D721Med (cell line): ENCODE results near the gene FBXO10.

Experiments
- DNase-seq: peaks from one replicate; pipeline ENCODE4 v3.0.0; 2011; ENCODE audit warnings: low spot score; ENCODE audit not compliant: insufficient read length
- FAIRE-seq: peaks from 2 replicates; lab custom pipeline; 2011; peaks lifted over from hg19 to GRCh38; lab: Jason Lieb, UNC
- TF ChIP-seq, protein P1 (sequence below): IDR thresholded peaks from 2 replicates; pipeline ENCODE4 v1.5.1; 2012; ENCODE audit warnings: mild to moderate bottlenecking, control low read depth; ENCODE audit not compliant: insufficient read depth; ENCODE audit errors: missing control alignments

FBXO10 gene

DNA sequence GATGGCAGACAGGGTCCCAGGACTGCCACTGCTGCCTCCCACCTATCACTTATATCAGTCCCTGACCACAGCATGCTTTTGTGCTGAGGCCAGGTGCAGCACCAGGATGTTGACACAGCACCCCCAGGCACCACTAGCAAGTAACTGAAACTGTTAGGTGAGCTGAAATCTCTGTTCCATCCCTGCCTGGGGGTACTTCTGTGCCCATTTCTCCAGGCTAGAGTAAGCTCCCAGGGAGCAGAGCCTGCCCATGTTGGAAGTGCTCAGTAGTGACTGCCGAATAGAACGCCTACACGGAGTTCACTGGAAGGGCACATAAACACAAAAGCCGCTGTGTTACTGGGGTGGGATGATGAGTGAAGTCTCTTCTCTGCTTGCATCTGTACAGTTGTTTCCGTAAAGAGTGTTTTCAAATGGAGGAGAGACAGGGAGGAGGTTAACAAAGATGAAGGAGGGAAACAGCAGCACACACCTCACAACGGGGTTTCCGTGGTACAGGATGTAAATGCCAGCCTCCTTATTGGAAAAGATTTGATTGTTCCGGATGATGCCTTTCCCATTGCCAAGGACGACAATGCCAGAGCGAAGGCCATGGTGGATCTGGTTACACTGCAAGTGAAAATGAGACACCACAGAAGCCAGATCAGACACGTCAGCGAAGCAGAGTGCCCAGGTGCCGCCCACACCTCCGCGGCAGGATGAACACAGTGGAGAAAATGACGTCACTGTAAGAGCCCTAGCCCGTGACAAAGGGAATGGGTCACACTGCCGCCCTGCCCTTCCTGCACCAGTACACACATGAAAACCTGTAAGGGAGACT lies 47.3 kb downstream of the FBXO10 start:
- TF ChIP-seq, protein P1, sequence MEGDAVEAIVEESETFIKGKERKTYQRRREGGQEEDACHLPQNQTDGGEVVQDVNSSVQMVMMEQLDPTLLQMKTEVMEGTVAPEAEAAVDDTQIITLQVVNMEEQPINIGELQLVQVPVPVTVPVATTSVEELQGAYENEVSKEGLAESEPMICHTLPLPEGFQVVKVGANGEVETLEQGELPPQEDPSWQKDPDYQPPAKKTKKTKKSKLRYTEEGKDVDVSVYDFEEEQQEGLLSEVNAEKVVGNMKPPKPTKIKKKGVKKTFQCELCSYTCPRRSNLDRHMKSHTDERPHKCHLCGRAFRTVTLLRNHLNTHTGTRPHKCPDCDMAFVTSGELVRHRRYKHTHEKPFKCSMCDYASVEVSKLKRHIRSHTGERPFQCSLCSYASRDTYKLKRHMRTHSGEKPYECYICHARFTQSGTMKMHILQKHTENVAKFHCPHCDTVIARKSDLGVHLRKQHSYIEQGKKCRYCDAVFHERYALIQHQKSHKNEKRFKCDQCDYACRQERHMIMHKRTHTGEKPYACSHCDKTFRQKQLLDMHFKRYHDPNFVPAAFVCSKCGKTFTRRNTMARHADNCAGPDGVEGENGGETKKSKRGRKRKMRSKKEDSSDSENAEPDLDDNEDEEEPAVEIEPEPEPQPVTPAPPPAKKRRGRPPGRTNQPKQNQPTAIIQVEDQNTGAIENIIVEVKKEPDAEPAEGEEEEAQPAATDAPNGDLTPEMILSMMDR, result no peak
- DNase-seq, result no peak
- FAIRE-seq, result no peak

DNA sequence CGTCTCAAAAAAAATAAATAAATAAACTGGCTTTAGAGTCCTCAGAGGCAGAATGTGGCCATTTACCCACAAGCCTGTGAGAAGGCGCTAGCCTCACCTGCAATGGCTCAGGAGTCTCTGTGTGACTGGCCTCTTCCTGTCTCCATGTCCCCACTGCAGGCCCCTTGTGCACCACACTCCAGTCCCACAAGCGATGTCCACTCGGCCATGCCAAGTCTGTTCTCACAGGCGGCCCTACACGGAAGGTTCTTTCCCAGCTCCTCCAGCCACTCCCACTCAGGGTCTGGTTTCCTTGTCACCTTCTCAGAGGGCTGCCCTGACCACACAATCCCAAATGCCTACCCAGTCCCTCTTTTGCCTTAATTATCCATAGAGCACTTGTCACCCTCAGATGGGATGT lies 52.3 kb downstream of the FBXO10 start:
- FAIRE-seq (no peak), DNase-seq (no peak)
- TF ChIP-seq, protein P1, result no peak

DNA sequence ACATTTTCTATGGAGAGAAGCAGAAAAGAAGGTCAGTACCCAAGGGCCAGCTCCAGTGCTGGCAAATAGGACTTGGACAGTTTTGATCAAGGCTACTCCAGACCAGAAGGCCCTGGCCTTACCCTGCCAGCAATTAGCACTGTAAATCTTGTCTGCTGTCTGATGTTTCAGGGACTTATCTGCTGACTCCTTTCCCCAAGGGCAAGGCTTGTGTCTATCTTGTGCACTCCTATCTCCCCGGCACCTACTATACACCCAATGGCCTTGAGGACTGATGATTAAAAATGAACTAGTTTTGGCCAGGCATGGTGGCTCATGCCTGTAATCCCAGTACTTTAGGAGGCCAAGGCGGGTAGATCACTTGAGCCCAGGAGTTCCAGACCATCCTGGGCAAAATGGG lies 53.2 kb downstream of the FBXO10 start:
- TF ChIP-seq, protein P1, result no peak

DNA sequence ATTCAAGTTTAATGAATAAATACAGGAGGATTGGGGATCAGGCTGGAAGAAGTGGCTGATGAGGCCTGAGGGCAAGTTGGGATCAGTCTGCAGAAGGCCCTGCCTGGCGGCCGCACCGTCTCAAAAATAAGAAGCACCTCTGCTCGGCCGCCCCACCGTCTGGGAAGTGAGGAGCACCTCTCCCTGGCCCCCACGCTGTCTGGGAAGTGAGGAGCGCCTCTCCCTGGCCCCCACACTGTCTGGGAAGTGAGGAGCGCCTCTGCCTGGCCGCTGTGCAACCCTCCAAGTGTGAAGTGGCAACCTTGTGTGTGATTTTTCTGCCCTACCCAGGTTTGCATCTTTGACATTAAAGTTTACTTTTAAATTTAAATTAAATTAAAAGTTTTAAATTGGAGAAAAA lies 55.1 kb downstream of the FBXO10 start:
- TF ChIP-seq, protein P1, result no peak
- no peak for FAIRE-seq

More for the DNA sequence above, 53.2 kb downstream of the FBXO10 start:
- DNase-seq (no peak), FAIRE-seq (no peak)

DNA sequence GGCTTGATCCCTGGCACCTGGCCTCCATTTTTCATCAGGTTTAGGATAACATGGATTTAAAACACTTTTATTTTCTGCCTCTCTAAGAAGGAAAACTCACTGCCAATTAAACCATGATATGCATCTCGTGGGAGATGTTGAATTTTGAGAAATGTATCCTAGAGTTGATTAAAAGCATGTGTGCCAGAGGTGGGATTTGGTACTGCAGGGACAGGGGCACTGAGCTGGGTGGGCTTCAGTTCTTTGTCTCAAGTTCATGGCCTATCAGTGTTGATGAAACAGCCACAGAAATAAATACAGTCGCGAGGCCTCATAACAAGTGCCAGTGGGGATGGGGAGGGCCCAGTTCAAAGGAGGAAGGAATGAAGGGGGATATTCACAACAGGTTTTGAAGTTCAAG lies 55.5 kb downstream of the FBXO10 start:
- TF ChIP-seq, protein P1, result no peak
- FAIRE-seq, result no peak
- DNase-seq, result no peak

More for the DNA sequence above, 55.1 kb downstream of the FBXO10 start:
- no peak for DNase-seq

DNA sequence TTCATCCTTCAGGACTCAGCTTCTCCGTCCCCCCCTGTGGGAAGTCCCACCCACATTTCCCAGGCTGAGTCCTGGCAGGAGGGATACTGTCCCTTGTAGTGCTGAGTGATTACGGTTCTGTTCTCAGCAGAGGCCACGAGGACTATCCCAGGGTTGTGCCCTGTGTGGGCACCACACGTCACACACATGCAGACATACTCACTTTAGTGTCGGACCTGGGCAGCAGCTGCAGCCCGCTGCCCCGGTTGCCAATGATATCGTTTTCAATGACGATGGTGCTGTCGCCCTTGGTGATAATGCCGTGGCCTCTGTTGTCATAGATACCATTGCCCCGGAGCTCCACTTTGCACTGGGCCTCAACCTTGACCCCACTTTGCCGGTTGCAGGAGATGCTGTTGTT lies 58.3 kb downstream of the FBXO10 start:
- FAIRE-seq, result no peak
- no peak for DNase-seq
- TF ChIP-seq, protein P1, result no peak

DNA sequence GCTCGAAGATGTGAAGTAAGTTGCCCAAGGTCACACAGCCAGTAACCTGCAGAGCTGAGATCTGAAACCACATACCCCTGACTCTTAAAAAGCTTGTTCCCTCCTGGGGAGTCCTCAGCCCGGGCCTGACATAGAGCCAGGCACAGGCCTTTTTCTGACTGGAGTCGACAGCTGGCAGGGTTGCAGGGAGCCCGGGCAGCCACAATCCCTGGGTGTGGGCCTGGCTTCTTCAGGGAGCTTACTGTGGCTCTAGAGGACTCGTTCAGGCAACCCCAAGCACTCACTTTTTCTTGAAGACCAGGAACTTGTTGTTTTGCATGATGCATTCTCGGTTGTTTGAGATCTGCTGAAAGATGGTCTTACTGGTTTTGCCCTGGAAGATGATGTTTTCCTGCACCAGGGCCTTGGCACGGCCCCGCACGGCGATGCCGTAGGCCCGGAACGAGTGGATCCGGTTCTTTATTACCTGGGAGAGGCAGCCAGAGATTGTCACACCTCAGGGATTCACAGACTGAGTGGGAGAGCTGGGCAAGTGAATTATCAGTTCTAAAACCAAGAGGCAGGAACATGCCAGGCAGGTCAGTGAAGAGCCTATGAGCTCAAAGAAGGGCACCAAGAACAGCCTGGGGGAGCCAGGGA lies 60.4 kb downstream of the FBXO10 start:
- TF ChIP-seq, protein P1, result no peak
- DNase-seq (no peak), FAIRE-seq (no peak)
